Dendritic cell treated with granulocyte-macrophage colony-stimulating factor and Interleukin-4, amounts not matched to agents 40 ng/mL and 50 ng/mL, for 4 days (primary cell): ENCODE results near the gene DHRS9.
"Not testable (repeated sequence)": the region's sequence is repeated elsewhere in the genome, so short reads cannot be mapped to it uniquely, and the experiment has no call there.

Experiments
- H3K27ac Mint-ChIP-seq: one replicate; pipeline ENCODE4 v1.8.0; 2022; ENCODE audit warnings: mild to moderate bottlenecking, mixed read lengths
- H3K27me3 Mint-ChIP-seq: one replicate; pipeline ENCODE4 v1.8.0; 2022; ENCODE audit warnings: mild to moderate bottlenecking, mixed read lengths
- H3K36me3 Mint-ChIP-seq: one replicate; pipeline ENCODE4 v1.8.0; 2022; ENCODE audit warnings: low read depth, mixed read lengths
- H3K4me1 Mint-ChIP-seq: one replicate; pipeline ENCODE4 v1.8.0; 2022; ENCODE audit warnings: low read depth, mixed read lengths
- H3K4me3 Mint-ChIP-seq: one replicate; pipeline ENCODE4 v1.8.0; 2022; ENCODE audit warnings: mild to moderate bottlenecking, moderate library complexity, mixed read lengths
- H3K9me3 Mint-ChIP-seq: one replicate; pipeline ENCODE4 v1.8.0; 2022; ENCODE audit warnings: mixed read lengths
- intact Hi-C: fragments of 100-400 bp; cut with micrococcal nuclease; formaldehyde crosslinking; loops from one replicate; pipeline ENCODE4 v1.15.0; 2022

The DHRS9 gene

GRCh38 chr2:169114056-169114455, 44.7 kb downstream of the DHRS9 start:
- Mint-ChIP-seq H3K27me3 (peaks cover 8% of the 10 kb centered on the region), H3K9me3 (no peaks in the 10 kb centered on the region), H3K4me3 (no peak overlapping the region), H3K36me3 (no peaks in the 10 kb centered on the region), H3K27ac (no peak overlapping the region), H3K4me1 (peaks cover 15% of the 10 kb centered on the region)
- intact Hi-C loops = no loop called here

- Mint-ChIP-seq H3K4me3 (no peak overlapping the region), H3K27ac (no peak overlapping the region)
- intact Hi-C loops = no loop called here
Measured at GRCh38 chr2:169116327-169116726, 47.0 kb downstream of the DHRS9 start.

GRCh38 chr2:169116993-169117392, 47.6 kb downstream of the DHRS9 start:
- no peak overlapping the region for H3K27ac Mint-ChIP-seq
- intact Hi-C loops = no loop called here
- no peak overlapping the region for H3K4me3 Mint-ChIP-seq
- H3K4me1 Mint-ChIP-seq = peaks cover 7% of the 10 kb centered on the region
- peaks cover 1% of the 10 kb centered on the region for H3K27me3 Mint-ChIP-seq
- H3K9me3 Mint-ChIP-seq = no peaks in the 10 kb centered on the region
- H3K36me3 Mint-ChIP-seq = no peaks in the 10 kb centered on the region

More at GRCh38 chr2:169116327-169116726, 47.0 kb downstream of the DHRS9 start:
- H3K9me3 Mint-ChIP-seq = no peaks in the 10 kb centered on the region
- peaks cover 7% of the 10 kb centered on the region for H3K4me1 Mint-ChIP-seq
- no peaks in the 10 kb centered on the region for H3K36me3 Mint-ChIP-seq
- H3K27me3 Mint-ChIP-seq = peaks cover 1% of the 10 kb centered on the region

- H3K4me1 Mint-ChIP-seq = peaks cover 7% of the 10 kb centered on the region
- H3K27ac Mint-ChIP-seq = no peak overlapping the region
- H3K4me3 Mint-ChIP-seq = no peak overlapping the region
- intact Hi-C loops = no loop called here
- H3K9me3 Mint-ChIP-seq = no peaks in the 10 kb centered on the region
- H3K36me3 Mint-ChIP-seq = no peaks in the 10 kb centered on the region
- peaks cover 1% of the 10 kb centered on the region for H3K27me3 Mint-ChIP-seq
Measured at GRCh38 chr2:169118060-169118459, 48.7 kb downstream of the DHRS9 start.

- Mint-ChIP-seq H3K36me3 (no peaks in the 10 kb centered on the region), H3K27me3 (peaks cover 1% of the 10 kb centered on the region), H3K4me3 (no peak overlapping the region), H3K4me1 (peaks cover 1% of the 10 kb centered on the region), H3K9me3 (no peaks in the 10 kb centered on the region), H3K27ac (no peak overlapping the region)
- intact Hi-C loops = no loop called here
Measured at GRCh38 chr2:169119123-169119760, 49.9 kb downstream of the DHRS9 start.

DNA sequence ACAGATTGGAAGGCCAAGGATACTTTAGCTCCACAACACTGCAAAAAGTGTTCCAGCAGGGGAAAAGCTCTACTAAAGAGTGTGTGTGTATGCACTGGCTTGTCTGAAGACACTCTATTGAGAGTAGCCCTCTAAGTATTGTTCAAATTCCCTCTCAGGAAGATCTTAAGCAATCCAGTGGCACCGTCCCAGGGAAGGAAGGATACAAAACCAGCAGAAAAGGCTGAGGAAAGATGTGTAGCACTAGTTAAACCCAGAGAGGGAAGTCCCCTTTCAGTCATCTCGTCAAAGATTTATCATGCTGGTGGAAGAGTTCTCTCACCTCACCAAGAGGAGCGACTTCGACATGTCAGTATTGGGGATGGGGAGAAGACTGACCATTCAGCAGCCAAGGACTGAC, 50.5 kb downstream of the DHRS9 start:
- Mint-ChIP-seq H3K9me3 (no peaks in the 10 kb centered on the region), H3K4me3 (no peak overlapping the region), H3K27ac (no peak overlapping the region), H3K27me3 (peaks cover 3% of the 10 kb centered on the region), H3K36me3 (no peaks in the 10 kb centered on the region), H3K4me1 (no peaks in the 10 kb centered on the region)
- intact Hi-C loops = no loop called here

GRCh38 chr2:169129703-169130243, 60.4 kb downstream of the DHRS9 start:
- intact Hi-C loops = no loop called here
- no peaks in the 10 kb centered on the region for H3K4me1 Mint-ChIP-seq
- no peaks in the 10 kb centered on the region for H3K9me3 Mint-ChIP-seq
- H3K27ac Mint-ChIP-seq = no peak overlapping the region
- no peak overlapping the region for H3K4me3 Mint-ChIP-seq
- H3K27me3 Mint-ChIP-seq = no peaks in the 10 kb centered on the region
- H3K36me3 Mint-ChIP-seq = no peaks in the 10 kb centered on the region

DNA sequence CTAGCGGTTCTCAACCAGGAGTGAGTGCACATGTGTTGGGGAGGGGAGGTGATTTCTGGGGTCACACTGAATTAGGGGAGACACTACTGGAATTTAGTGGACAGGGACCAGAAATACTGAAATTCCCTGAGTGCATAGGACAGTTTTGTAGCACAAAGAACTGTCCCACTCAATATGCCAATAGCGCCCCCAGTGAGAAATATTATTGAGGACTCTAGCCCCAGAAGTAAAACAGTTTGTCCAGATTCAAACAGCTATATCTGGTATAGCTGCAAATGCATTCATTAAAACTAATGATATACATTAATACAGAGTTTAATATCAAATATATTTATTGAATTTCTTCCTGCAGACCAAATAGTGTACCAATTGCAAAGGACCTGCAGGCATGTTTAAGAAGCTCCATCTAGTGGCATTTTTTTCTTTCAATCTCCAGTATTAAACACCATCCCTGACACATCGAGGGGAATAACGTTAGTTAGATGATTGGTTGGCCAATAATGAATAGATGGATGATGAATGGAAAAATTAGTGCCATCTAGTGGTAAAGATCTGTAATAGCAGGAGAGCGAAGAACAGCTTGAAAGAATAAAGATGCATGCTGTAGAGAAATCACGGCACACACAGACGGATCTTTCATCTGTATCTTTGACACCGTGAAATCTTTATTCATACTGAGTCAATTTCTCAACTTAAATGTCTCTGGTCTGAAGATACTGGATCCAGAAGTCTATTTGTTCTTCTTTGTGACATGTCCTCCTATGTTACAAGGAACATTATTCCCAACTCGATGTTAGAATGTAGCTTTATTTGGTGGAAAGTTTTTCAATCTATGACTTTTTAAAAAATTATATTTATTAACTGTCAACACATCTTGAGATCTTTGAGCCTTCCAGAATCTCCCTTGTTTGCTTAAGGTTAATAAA, 62.5 kb downstream of the DHRS9 start:
- intact Hi-C loops = loop anchor here (1.0 to 2.0 kb wide), 2 partner anchors 21 to 171 kb away; no protein-coding TSS in a partner anchor
- Mint-ChIP-seq H3K9me3 (no peaks in the 10 kb centered on the region), H3K4me3 (no peak overlapping the region), H3K27me3 (no peaks in the 10 kb centered on the region), H3K4me1 (no peaks in the 10 kb centered on the region), H3K36me3 (no peaks in the 10 kb centered on the region), H3K27ac (no peak overlapping the region)

GRCh38 chr2:169134272-169134671, 64.9 kb downstream of the DHRS9 start:
- H3K27me3 Mint-ChIP-seq, H3K4me1 Mint-ChIP-seq, H3K36me3 Mint-ChIP-seq, H3K4me3 Mint-ChIP-seq, intact Hi-C loops, H3K9me3 Mint-ChIP-seq, H3K27ac Mint-ChIP-seq: not testable (repeated sequence)

GRCh38 chr2:169136428-169136827, 67.1 kb downstream of the DHRS9 start:
- H3K4me3 Mint-ChIP-seq, H3K9me3 Mint-ChIP-seq, H3K27ac Mint-ChIP-seq, H3K27me3 Mint-ChIP-seq, intact Hi-C loops, H3K36me3 Mint-ChIP-seq, H3K4me1 Mint-ChIP-seq: not testable (repeated sequence)

DNA sequence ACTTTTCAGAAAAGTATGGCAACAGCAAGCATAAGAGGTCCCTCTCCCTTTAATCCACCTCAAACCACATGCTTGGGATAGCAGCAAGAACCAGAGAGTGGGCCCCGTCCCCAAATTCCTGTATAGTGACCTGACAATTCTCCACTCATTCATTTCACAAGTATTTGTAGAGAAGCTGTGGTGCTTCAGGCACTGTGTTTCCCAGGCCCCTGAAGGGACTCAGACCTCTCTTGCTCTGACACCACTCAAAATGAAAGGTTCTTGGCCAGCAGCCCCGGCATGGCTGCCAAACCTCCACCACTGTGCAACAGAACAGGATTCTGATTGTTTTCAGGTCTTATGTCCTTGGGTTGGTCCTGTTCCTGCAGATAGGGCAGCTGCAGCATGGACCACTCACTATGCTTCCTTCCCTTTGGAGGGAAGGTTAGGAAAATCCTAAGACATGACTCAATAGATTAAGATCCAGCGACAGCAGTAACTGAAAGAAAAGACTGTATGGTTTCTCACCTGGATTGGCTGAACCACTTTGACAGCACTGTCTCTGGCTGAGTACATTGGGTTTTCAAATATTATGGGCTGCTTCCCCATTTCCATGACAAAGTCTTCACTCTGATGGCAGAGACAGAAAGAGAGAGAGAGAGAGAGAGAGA, 67.6 kb downstream of the DHRS9 start:
- Mint-ChIP-seq H3K9me3 (no peaks in the 10 kb centered on the region), H3K4me3 (no peak overlapping the region), H3K4me1 (no peaks in the 10 kb centered on the region), H3K36me3 (no peaks in the 10 kb centered on the region), H3K27ac (no peak overlapping the region), H3K27me3 (no peaks in the 10 kb centered on the region)
- intact Hi-C loops = no loop called here

DNA sequence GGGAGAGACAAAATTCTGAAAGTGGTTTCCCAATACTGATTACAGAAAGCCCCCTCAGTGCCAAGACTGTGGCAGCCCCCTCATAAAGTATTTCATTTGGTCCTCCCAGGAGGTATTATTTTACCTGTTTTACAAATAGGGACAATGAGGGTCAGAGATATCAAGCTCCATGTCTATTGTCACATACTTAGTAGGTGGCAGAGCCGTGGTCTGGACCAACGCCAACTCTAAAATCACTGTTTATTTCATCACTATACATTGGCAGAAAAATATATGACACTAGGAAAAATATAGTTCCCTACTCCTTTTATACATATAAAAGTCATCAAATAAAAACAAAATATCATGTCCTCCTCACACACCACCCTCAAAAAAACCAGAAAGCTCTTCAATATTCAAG, 68.6 kb downstream of the DHRS9 start:
- Mint-ChIP-seq H3K27me3 (no peaks in the 10 kb centered on the region), H3K36me3 (no peaks in the 10 kb centered on the region), H3K4me1 (no peaks in the 10 kb centered on the region), H3K27ac (no peak overlapping the region), H3K4me3 (no peak overlapping the region), H3K9me3 (no peaks in the 10 kb centered on the region)
- intact Hi-C loops = no loop called here

DNA sequence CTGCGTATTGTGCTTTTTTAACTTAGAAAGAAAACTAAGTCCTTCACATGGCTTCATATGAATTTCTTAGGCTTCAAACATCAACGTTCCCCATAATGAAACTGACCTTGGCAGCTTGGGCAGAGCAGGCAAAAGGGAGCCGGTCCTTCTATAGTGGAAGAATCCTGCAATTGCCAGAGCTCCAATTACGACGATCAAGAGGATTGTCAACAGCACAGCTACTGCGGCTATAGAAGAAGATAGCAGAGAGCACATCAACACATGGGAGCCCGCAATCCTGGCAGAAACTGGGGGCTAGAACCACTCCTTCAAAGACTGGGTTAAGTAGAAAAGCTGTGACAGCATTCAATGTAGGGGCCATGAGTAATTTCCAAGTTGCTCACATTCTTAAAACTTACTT, 69.8 kb downstream of the DHRS9 start:
- H3K9me3 Mint-ChIP-seq = no peaks in the 10 kb centered on the region
- no peaks in the 10 kb centered on the region for H3K27me3 Mint-ChIP-seq
- H3K4me1 Mint-ChIP-seq = no peaks in the 10 kb centered on the region
- H3K36me3 Mint-ChIP-seq = no peaks in the 10 kb centered on the region
- H3K4me3 Mint-ChIP-seq = no peak overlapping the region
- intact Hi-C loops = no loop called here
- H3K27ac Mint-ChIP-seq = no peak overlapping the region
